WTC11 (cell line): ENCODE data around the gene ZMYND8. TPM values are rescaled to one million over a fixed set of nuclear protein-coding genes. Genes with fewer than 3 reads are reported as not detected.

Source experiments
- ATAC-seq: fragments of 200-7000 bp; cut with Tn5 transposase; 2 replicates; pipeline ENCODE4 v1.10.0; 2021; ENCODE audit warnings: mild to moderate bottlenecking, moderate library complexity
- CTCF ChIA-PET: fragments of 300-600 bp; sonication (Branson Sonifier 250); formaldehyde crosslinking; loops from one replicate; lab custom pipeline; 2021; ENCODE audit warnings: antibody characterized with exemption; lab: Charles Lee
- POLR2A ChIA-PET: fragments of 350-600 bp; sonication (Branson Sonifier 250); formaldehyde crosslinking; loops from one replicate; lab custom pipeline; 2021; ENCODE audit warnings: antibody characterized with exemption; lab: Charles Lee
- DNase-seq: peaks from one replicate; pipeline ENCODE4 v3.0.0; 2021; ENCODE audit warnings: low spot score
- H3K27ac Mint-ChIP-seq: 2 replicates; pipeline ENCODE4 v1.8.0; 2021; ENCODE audit warnings: mixed read lengths
- H3K27me3 Mint-ChIP-seq: 2 replicates; pipeline ENCODE4 v1.8.0; 2021; ENCODE audit warnings: low read depth, mild to moderate bottlenecking, moderate library complexity, mixed read lengths
- H3K36me3 Mint-ChIP-seq: 2 replicates; pipeline ENCODE4 v1.8.0; 2021; ENCODE audit warnings: mixed read lengths
- H3K4me1 Mint-ChIP-seq: 2 replicates; pipeline ENCODE4 v1.8.0; 2022; ENCODE audit warnings: mixed read lengths
- H3K4me3 Mint-ChIP-seq: 2 replicates; pipeline ENCODE4 v1.8.0; 2021; ENCODE audit warnings: mild to moderate bottlenecking, moderate library complexity, mixed read lengths
- H3K9me3 Mint-ChIP-seq: 2 replicates; pipeline ENCODE4 v1.8.0; 2021; ENCODE audit warnings: mixed read lengths
- CBFB ChIP-seq: sonication (generic); formaldehyde crosslinking; IDR thresholded peaks from 2 replicates; pipeline ENCODE4 v1.8.1; 2022; ENCODE audit warnings: mild to moderate bottlenecking, low read depth, missing genetic modification reagents
- CREB1 ChIP-seq: sonication (generic); formaldehyde crosslinking; IDR thresholded peaks from 2 replicates; pipeline ENCODE4 v1.8.0; 2023; ENCODE audit warnings: mild to moderate bottlenecking, missing genetic modification reagents
- HMGA2 ChIP-seq: fragments of 250-450 bp; sonication (Bioruptor Pico); IDR thresholded peaks from 2 replicates; pipeline ENCODE4 v1.4.0; 2021; ENCODE audit warnings: mild to moderate bottlenecking, moderate library complexity
- JUN ChIP-seq: sonication (generic); formaldehyde crosslinking; IDR thresholded peaks from 2 replicates; pipeline ENCODE4 v1.8.0; 2023; ENCODE audit warnings: mild to moderate bottlenecking, missing genetic modification reagents
- ZNF232 ChIP-seq: sonication (generic); formaldehyde crosslinking; IDR thresholded peaks from 2 replicates; pipeline ENCODE4 v1.8.0; 2022; ENCODE audit warnings: mild to moderate bottlenecking, missing genetic modification reagents
- ZNF416 ChIP-seq: fragments of 250-450 bp; sonication (Bioruptor Pico); IDR thresholded peaks from 2 replicates; pipeline ENCODE4 v1.9.0; 2021; ENCODE audit warnings: mild to moderate bottlenecking, inconsistent platforms
- total RNA-seq: library from RNA; stranded (reverse); gene quantifications from 3 replicates; pipeline ENCODE4 v1.2.3, GENCODE V29; 2021
- TF ChIP-seq, protein P1 (sequence below): fragments of 250-450 bp; sonication (Bioruptor Pico); IDR thresholded peaks from 2 replicates; pipeline ENCODE4 v1.9.0; 2021; ENCODE audit warnings: mild to moderate bottlenecking
- TF ChIP-seq, protein P2 (sequence below): sonication (generic); formaldehyde crosslinking; IDR thresholded peaks from 2 replicates; pipeline ENCODE4 v1.8.1; 2022; ENCODE audit warnings: low read depth, mild to moderate bottlenecking, moderate library complexity, missing genetic modification reagents, borderline replicate concordance
- TF ChIP-seq, protein P3 (sequence below): sonication (generic); formaldehyde crosslinking; IDR thresholded peaks from 2 replicates; pipeline ENCODE4 v1.8.0; 2022; ENCODE audit warnings: mild to moderate bottlenecking, missing genetic modification reagents
- TF ChIP-seq, protein P4 (sequence below): sonication (generic); formaldehyde crosslinking; IDR thresholded peaks from 2 replicates; pipeline ENCODE4 v1.8.1; 2023; ENCODE audit warnings: mild to moderate bottlenecking, missing genetic modification reagents, moderate library complexity
- TF ChIP-seq, protein P5 (sequence below): fragments of 250-450 bp; sonication (Bioruptor Pico); IDR thresholded peaks from 2 replicates; pipeline ENCODE4 v1.9.0; 2021; ENCODE audit warnings: moderate library complexity, mild to moderate bottlenecking, inconsistent platforms, borderline replicate concordance
- TF ChIP-seq, protein P6 (sequence below): sonication (generic); formaldehyde crosslinking; IDR thresholded peaks from 2 replicates; pipeline ENCODE4 v1.8.0; 2023; ENCODE audit warnings: missing genetic modification reagents, mild to moderate bottlenecking, borderline replicate concordance

ZMYND8 gene
- total RNA-seq, 1 experiment from 2014 or later, result 114 TPM

DNA sequence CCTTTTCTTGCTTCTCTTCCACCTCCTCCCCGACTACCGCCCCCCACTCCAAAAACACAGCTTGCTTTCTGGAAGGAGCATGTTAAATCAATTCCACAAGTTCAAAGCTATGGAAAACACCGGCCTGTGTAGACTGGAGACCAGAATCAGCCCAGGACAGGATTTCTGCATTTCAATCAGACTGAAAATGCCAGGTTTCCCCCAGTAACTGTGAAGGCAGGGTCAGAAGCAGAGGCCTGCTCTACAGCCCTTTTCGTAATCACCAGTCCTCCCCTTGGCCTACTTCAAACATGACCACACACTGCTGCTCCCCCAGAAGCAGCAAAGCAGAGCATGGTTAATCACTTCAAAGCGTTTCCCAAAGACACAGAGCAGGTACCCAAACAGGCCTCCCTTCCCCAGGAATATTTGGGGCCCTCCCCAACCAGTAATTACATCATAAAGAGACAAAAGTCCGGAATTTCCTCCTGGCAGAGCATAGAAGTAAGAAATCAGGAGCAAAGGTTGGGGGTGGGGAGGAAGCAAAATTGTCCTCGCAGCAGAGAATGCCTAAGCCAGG lies 38.4 kb downstream of the ZMYND8 start (continued):
- TF ChIP-seq, protein P1, sequence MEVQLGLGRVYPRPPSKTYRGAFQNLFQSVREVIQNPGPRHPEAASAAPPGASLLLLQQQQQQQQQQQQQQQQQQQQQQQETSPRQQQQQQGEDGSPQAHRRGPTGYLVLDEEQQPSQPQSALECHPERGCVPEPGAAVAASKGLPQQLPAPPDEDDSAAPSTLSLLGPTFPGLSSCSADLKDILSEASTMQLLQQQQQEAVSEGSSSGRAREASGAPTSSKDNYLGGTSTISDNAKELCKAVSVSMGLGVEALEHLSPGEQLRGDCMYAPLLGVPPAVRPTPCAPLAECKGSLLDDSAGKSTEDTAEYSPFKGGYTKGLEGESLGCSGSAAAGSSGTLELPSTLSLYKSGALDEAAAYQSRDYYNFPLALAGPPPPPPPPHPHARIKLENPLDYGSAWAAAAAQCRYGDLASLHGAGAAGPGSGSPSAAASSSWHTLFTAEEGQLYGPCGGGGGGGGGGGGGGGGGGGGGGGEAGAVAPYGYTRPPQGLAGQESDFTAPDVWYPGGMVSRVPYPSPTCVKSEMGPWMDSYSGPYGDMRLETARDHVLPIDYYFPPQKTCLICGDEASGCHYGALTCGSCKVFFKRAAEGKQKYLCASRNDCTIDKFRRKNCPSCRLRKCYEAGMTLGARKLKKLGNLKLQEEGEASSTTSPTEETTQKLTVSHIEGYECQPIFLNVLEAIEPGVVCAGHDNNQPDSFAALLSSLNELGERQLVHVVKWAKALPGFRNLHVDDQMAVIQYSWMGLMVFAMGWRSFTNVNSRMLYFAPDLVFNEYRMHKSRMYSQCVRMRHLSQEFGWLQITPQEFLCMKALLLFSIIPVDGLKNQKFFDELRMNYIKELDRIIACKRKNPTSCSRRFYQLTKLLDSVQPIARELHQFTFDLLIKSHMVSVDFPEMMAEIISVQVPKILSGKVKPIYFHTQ (CRISPR knock-in tag), result 0 out of 2 replicates have a peak, but pooled peaks have one; percentile 50
- peak; percentile 60; the same call in 1 of the 2 replicates for TF ChIP-seq ZNF232 (CRISPR knock-in tag)
- no peak for TF ChIP-seq JUN
- no peak for TF ChIP-seq HMGA2
- TF ChIP-seq, protein P2, sequence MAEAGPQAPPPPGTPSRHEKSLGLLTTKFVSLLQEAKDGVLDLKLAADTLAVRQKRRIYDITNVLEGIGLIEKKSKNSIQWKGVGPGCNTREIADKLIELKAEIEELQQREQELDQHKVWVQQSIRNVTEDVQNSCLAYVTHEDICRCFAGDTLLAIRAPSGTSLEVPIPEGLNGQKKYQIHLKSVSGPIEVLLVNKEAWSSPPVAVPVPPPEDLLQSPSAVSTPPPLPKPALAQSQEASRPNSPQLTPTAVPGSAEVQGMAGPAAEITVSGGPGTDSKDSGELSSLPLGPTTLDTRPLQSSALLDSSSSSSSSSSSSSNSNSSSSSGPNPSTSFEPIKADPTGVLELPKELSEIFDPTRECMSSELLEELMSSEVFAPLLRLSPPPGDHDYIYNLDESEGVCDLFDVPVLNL, result no peak
- no peak for TF ChIP-seq CBFB (CRISPR knock-in tag)
- TF ChIP-seq, protein P3, sequence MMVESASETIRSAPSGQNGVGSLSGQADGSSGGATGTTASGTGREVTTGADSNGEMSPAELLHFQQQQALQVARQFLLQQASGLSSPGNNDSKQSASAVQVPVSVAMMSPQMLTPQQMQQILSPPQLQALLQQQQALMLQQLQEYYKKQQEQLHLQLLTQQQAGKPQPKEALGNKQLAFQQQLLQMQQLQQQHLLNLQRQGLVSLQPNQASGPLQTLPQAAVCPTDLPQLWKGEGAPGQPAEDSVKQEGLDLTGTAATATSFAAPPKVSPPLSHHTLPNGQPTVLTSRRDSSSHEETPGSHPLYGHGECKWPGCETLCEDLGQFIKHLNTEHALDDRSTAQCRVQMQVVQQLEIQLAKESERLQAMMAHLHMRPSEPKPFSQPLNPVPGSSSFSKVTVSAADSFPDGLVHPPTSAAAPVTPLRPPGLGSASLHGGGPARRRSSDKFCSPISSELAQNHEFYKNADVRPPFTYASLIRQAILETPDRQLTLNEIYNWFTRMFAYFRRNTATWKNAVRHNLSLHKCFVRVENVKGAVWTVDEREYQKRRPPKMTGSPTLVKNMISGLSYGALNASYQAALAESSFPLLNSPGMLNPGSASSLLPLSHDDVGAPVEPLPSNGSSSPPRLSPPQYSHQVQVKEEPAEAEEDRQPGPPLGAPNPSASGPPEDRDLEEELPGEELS (CRISPR knock-in tag), result peak; percentile 75; the same call in 1 of the 2 replicates
- no peak; the same call in 1 of the 2 replicates for TF ChIP-seq ZNF416 (CRISPR knock-in tag)

DNA sequence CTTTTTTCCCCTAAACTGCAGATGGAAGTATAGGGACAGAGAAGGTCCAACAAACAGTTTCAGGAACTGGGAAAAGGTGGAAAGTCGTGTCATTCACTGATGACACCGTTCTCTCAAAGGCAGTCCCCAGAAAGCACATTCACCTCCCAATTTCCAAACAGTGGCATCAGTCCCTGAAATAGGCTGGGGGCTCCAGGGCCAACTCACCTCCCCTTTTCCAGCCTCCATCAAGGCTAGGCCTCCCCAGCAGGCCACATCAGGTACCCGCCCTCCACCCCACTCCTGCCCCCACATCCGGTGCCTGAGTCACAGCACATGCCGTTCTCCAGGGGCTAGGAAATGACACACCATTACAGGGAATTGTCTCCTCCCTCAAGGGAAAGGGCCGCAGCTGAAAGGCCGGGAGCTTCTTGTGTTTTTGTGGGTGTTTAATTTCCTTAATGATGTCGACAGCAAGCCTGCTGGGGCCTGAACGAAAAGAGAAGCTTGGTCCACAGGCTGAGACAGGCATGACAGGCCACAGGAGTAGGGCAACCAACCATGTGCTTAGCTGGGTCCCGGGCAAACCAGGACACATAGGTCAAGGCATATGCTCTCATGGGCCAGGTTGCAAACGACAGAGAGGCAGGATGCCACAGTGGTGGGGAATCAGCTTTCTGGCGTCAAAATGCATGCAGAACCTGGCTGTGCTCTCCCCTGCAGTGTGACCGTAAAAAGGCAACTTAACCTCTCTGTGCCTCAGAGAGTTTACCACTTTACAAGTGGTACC lies 39.2 kb downstream of the ZMYND8 start:
- ATAC-seq (peak; percentile 1; the same call in 1 of the 2 replicates), DNase-seq (peak; percentile 26)
- peaks cover 6% of the 10 kb centered on the region for H3K36me3 Mint-ChIP-seq
- POLR2A ChIA-PET, result interaction anchor here (0.6 to 8.2 kb wide), 9 partner anchors 11 to 67 kb away, joined by 3 to 140 read pairs (median 6); partner anchors contain the start of gene ZMYND8
- CTCF ChIA-PET, result interaction anchor here (0.5 to 2.9 kb wide), 9 partner anchors 13 to 389 kb away, joined by 3 to 15 read pairs (median 4); partner anchors contain the start of gene ZMYND8
- H3K4me3 Mint-ChIP-seq, result peak overlapping the region; percentile 59
- no peaks in the 10 kb centered on the region for H3K27me3 Mint-ChIP-seq
- peaks cover 89% of the 10 kb centered on the region for H3K4me1 Mint-ChIP-seq
- peak overlapping the region; percentile 100 for H3K27ac Mint-ChIP-seq
- no peaks in the 10 kb centered on the region for H3K9me3 Mint-ChIP-seq
- TF ChIP-seq CREB1 (CRISPR knock-in tag), result 0 out of 2 replicates have a peak, but pooled peaks have one; percentile 32
- TF ChIP-seq, protein P4, sequence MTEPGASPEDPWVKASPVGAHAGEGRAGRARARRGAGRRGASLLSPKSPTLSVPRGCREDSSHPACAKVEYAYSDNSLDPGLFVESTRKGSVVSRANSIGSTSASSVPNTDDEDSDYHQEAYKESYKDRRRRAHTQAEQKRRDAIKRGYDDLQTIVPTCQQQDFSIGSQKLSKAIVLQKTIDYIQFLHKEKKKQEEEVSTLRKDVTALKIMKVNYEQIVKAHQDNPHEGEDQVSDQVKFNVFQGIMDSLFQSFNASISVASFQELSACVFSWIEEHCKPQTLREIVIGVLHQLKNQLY (CRISPR knock-in tag), result no peak
- TF ChIP-seq, protein P3 (CRISPR knock-in tag), result no peak; the same call in 1 of the 2 replicates
- 0 out of 2 replicates have a peak, but pooled peaks have one; percentile 44 for TF ChIP-seq ZNF416 (CRISPR knock-in tag)
- TF ChIP-seq, protein P5, sequence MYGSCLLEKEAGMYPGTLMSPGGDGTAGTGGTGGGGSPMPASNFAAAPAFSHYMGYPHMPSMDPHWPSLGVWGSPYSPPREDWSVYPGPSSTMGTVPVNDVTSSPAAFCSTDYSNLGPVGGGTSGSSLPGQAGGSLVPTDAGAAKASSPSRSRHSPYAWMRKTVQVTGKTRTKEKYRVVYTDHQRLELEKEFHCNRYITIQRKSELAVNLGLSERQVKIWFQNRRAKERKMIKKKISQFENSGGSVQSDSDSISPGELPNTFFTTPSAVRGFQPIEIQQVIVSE, result no peak
- TF ChIP-seq, protein P1 (CRISPR knock-in tag), result no peak; the same call in 1 of the 2 replicates
- TF ChIP-seq, protein P6, sequence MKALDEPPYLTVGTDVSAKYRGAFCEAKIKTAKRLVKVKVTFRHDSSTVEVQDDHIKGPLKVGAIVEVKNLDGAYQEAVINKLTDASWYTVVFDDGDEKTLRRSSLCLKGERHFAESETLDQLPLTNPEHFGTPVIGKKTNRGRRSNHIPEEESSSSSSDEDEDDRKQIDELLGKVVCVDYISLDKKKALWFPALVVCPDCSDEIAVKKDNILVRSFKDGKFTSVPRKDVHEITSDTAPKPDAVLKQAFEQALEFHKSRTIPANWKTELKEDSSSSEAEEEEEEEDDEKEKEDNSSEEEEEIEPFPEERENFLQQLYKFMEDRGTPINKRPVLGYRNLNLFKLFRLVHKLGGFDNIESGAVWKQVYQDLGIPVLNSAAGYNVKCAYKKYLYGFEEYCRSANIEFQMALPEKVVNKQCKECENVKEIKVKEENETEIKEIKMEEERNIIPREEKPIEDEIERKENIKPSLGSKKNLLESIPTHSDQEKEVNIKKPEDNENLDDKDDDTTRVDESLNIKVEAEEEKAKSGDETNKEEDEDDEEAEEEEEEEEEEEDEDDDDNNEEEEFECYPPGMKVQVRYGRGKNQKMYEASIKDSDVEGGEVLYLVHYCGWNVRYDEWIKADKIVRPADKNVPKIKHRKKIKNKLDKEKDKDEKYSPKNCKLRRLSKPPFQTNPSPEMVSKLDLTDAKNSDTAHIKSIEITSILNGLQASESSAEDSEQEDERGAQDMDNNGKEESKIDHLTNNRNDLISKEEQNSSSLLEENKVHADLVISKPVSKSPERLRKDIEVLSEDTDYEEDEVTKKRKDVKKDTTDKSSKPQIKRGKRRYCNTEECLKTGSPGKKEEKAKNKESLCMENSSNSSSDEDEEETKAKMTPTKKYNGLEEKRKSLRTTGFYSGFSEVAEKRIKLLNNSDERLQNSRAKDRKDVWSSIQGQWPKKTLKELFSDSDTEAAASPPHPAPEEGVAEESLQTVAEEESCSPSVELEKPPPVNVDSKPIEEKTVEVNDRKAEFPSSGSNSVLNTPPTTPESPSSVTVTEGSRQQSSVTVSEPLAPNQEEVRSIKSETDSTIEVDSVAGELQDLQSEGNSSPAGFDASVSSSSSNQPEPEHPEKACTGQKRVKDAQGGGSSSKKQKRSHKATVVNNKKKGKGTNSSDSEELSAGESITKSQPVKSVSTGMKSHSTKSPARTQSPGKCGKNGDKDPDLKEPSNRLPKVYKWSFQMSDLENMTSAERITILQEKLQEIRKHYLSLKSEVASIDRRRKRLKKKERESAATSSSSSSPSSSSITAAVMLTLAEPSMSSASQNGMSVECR (CRISPR knock-in tag), result no peak
